Erythroblast (primary cell): Measurements from ENCODE around the gene CDYL.
"Not testable (repeated sequence)": the region's sequence is repeated elsewhere in the genome, so short reads cannot be mapped to it uniquely, and the experiment has no call there.

Experiments used
- DNase-seq, 2 experiments: peaks; one replicate each; lab custom pipeline; 2025; lab: John Stamatoyannopoulos, UW
- GATA1 ChIP-seq: IDR thresholded peaks from 2 replicates; pipeline ENCODE4 v1.6.1; 2011; ENCODE audit warnings: low read depth, mild to moderate bottlenecking, control low read depth, low read length, moderate library complexity
- POLR2A ChIP-seq: IDR thresholded peaks from 2 replicates; pipeline ENCODE4 v1.6.1; 2011; ENCODE audit warnings: mild to moderate bottlenecking, low read length

Gene CDYL

DNA sequence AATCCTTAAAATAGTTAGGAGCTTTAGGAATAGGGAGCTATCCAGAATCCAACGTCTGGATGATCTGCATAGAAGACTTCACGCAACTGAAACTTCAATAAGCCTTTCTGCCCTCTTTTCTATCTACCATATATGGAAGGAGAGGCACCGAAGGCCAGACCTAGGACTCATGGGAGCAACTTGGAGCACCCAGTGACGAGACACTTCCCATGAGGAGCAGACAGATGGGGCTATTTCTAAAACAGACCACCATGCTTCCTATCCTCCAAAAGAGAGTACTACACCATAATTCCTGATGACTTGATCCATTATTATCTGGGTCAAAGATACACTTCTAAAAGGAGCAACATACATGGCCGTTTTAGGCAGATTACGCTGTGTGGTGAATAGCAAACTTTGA is 221.7 kb downstream of the CDYL start:
- DNase-seq, result no peak
- TF ChIP-seq POLR2A, result no peak
- TF ChIP-seq GATA1, result no peak

DNA sequence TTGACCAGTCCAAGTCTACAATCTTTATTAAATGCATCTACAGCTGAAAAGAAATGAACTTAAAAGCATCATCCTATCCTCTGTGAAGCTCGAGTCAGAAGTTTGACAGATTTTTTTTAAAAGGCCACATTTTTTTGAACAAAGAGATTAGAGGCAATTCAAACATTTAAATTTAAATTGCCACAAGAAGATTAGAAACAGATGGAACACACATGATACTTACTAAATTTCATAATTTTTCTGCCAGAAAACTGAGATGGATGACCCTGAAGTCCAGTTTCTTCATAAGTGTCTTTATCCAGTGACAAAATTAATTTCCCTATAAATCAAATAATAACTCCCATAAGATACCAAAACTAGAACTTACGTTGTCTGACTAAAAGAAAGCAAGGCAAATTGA is 223.4 kb downstream of the CDYL start:
- DNase-seq, result no peak
- TF ChIP-seq GATA1, result no peak
- no peak for TF ChIP-seq POLR2A

DNA sequence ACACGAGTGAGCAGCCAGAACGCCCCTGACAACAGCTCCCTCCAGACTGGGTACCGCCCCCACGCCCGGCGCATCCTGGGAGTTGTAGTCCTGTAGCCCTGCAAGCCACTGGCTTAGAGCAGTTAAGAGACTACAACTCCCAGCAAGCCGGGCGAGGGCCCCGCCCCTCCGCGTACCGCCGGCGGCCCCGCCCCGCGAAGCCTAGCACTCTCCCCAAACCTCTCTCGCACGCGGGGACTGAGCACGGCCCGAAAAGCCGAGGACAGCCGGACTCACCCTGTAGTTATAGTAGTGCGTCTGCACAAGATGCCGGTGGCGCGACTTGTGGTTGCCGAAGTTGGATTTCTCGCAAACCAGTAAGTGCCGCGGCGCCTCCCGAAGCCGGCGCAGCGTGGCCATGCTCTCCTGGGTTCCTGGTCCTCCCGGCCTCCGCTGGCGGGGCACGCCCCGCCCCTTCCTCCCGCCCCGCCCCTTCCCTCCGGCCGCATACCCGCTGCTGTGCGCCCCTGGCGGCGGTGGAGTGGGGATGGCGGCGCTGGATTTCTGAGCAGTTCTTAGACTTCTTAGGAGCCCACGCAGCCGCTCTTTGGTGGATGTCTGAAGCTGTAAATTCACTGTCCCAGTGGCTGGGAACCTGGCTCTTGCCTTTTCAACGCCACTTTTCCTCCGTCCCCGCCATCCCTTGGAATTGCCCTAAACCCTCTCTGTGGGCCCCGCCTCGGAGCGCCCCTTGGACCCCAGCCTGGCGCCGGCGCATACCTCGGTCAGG is 227.6 kb downstream of the CDYL start, which contains the start of gene RPP40:
TSS of gene RPP40 (minus strand) at position 434 of the 769 bp plus-strand sequence. CDS start at position 399, 35 bp downstream.
- no peak for TF ChIP-seq GATA1
- TF ChIP-seq POLR2A, result peak; percentile 34
- peak; percentile 97 to 98 for DNase-seq

DNA sequence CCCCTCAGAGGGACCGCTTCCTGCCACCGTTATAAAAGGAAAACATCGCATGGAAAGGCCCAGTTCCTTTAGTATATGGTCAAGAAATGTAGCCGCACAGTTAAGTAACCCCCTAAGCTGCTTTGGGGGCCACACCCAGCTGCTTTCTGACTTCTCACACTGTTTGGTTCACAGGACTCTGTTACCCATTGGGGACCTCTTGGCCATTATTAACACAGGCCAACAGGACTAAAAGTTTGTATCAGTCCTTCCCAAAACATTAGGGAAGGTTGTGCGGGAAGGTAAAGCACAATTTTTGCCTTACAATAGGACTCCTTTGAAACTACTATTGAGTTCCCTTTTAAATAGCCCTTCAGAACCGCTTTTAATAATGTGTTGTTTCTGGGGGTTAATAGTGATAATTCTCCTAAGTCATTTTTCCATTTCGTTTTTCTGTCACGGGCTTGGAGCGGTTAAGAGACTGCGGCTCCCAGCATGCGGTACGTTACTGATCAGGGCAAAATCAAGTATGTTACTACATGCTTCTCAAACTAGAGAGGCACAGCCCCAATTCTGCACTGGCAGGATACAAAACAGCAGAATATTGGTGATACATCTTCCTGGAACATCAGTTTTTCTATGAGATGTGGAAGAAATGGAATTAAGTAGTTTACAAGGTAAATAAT is 228.3 kb downstream of the CDYL start:
- TF ChIP-seq POLR2A (peak; percentile 12), GATA1 (no peak)
- peak; percentile 64 to 68 for DNase-seq

DNA sequence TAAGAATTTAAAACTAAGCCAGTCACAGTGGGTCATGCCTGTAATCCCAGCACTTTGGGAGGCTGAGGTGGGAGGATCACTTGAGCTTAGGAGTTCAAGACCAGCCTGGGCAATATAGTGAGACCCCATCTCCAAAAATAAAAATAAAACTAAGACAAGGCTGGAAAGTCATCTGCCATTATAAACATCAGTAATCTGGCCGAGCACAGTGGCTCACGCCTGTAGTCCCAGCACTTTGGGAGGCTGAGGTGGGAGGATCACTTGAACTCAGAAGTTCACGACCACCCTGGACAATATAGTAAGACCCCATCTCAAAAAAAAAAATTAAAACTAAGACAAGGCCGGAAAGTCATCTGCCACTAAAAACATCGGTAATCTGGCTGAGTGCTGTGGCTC is 228.8 kb downstream of the CDYL start:
- not testable (repeated sequence) for DNase-seq
